MM.1S (cell line): ENCODE data around the gene PLCB4.

Source experiments
- DNase-seq: peaks from one replicate; pipeline ENCODE4 v3.0.0-alpha.2; 2015
- H2AFZ ChIP-seq: fragments of 300-600 bp; sonication (generic); 2 replicates; pipeline ENCODE4 v1.6.0; 2016; ENCODE audit warnings: antibody characterized with exemption, low read length
- H3F3A ChIP-seq: fragments of 300-600 bp; sonication (generic); 2 replicates; pipeline ENCODE4 v1.6.1; 2016; ENCODE audit warnings: mild to moderate bottlenecking, antibody characterized with exemption, low read length, moderate library complexity, mixed read lengths; ENCODE audit not compliant: insufficient read depth
- H3K27ac ChIP-seq: fragments of 300-600 bp; sonication (generic); 2 replicates; pipeline ENCODE4 v1.5.1; 2016; ENCODE audit warnings: mild to moderate bottlenecking, low read length
- H3K27me3 ChIP-seq: fragments of 300-600 bp; sonication (generic); replicated peaks from 2 replicates; pipeline ENCODE4 v1.6.0; 2016; ENCODE audit warnings: low read length; ENCODE audit not compliant: insufficient read depth
- H3K36me3 ChIP-seq: fragments of 300-600 bp; sonication (generic); replicated peaks from 2 replicates; pipeline ENCODE4 v1.6.1; 2016; ENCODE audit warnings: mild to moderate bottlenecking, low read length, mixed read lengths; ENCODE audit not compliant: insufficient read depth
- H3K4me1 ChIP-seq: fragments of 300-600 bp; sonication (generic); 2 replicates; pipeline ENCODE4 v1.6.1; 2016; ENCODE audit warnings: low read length, mixed read lengths
- H3K4me2 ChIP-seq: fragments of 300-600 bp; sonication (generic); 2 replicates; pipeline ENCODE4 v1.6.0; 2016; ENCODE audit warnings: low read depth, low read length
- H3K4me3 ChIP-seq: fragments of 300-600 bp; sonication (generic); 2 replicates; pipeline ENCODE4 v1.5.1; 2016; ENCODE audit warnings: low read length, mixed read lengths
- H3K79me2 ChIP-seq: fragments of 300-600 bp; sonication (generic); 2 replicates; pipeline ENCODE4 v1.6.1; 2016; ENCODE audit warnings: mixed run types, low read length, mixed read lengths
- H3K9ac ChIP-seq: fragments of 300-600 bp; sonication (generic); 2 replicates; pipeline ENCODE4 v1.6.1; 2016; ENCODE audit warnings: low read length, mixed read lengths
- H3K9me2 ChIP-seq: fragments of 300-600 bp; sonication (generic); replicated peaks from 2 replicates; pipeline ENCODE4 v1.6.1; 2016; ENCODE audit warnings: mild to moderate bottlenecking, low read length, mixed read lengths; ENCODE audit not compliant: insufficient read depth
- H3K9me3 ChIP-seq: fragments of 300-600 bp; sonication (generic); replicated peaks from 2 replicates; pipeline ENCODE4 v1.6.1; 2016; ENCODE audit warnings: mild to moderate bottlenecking, low read length, mixed read lengths; ENCODE audit not compliant: insufficient read depth
- H4K20me1 ChIP-seq: fragments of 300-600 bp; sonication (generic); 2 replicates; pipeline ENCODE4 v1.6.1; 2016; ENCODE audit warnings: mild to moderate bottlenecking, low read length, moderate library complexity, mixed read lengths; ENCODE audit not compliant: insufficient read depth
- EZH2 ChIP-seq: fragments of 300-600 bp; sonication (generic); optimal IDR thresholded peaks from 2 replicates; pipeline ENCODE3; 2017; ENCODE audit warnings: low read depth, mild to moderate bottlenecking, antibody characterized with exemption, low read length, mixed read lengths
- EZH2phosphoT487 ChIP-seq: fragments of 300-600 bp; sonication (generic); IDR thresholded peaks from 2 replicates; pipeline ENCODE4 v1.6.1; 2018; ENCODE audit warnings: antibody characterized with exemption, low read length
- TF ChIP-seq, protein P1 (sequence below): fragments of 300-600 bp; sonication (generic); IDR thresholded peaks from 2 replicates; pipeline ENCODE4 v1.5.1; 2016; ENCODE audit warnings: antibody characterized with exemption, low read length, mixed read lengths

PLCB4 gene

DNA sequence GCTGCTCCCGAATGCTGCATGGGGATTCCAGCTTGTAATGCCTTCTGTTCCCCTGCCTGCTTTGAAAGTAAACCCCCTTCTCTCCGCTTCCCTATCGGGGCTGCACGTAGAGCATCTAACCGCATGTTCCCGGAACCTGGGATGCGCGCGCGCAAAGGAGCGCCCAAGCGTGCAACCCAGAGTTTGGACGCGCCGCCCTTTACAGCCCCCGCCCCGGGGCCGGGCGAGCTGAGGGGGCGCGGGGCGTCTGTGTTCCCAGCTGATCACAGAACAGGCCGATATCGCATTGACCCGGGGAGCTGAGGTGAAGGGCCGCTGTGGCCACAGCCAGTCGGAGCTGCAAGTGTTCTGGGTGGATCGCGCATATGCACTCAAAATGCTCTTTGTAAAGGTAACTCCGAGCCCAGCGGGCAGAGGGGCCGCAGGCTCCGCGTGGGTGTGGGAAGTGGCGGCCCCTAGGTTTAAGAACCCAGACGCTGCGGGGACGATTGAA lies 446.9 kb downstream of the PLCB4 start:
- Histone ChIP-seq H4K20me1 (no peaks in the 10 kb centered on the region), H3F3A (peaks cover 53% of the 10 kb centered on the region), H3K9ac (peak overlapping the region; percentile 94), H2AFZ (no peak overlapping the region), H3K9me2 (no peaks in the 10 kb centered on the region), H3K27ac (peak overlapping the region; percentile 83; the same call in 1 of the 2 replicates), H3K4me2 (peak overlapping the region; percentile 80), H3K27me3 (no peaks in the 10 kb centered on the region), H3K36me3 (0 out of 2 replicates have a peak, but pooled peaks cover 14% of the 10 kb centered on the region), H3K4me3 (peak overlapping the region; percentile 90), H3K9me3 (no peaks in the 10 kb centered on the region), H3K4me1 (peaks cover 18% of the 10 kb centered on the region; the same call in 1 of the 2 replicates), H3K79me2 (peaks cover 92% of the 10 kb centered on the region)
- DNase-seq, result peak; percentile 42
- TF ChIP-seq EZH2 (no peak), EZH2phosphoT487 (no peak)
- TF ChIP-seq, protein P1, sequence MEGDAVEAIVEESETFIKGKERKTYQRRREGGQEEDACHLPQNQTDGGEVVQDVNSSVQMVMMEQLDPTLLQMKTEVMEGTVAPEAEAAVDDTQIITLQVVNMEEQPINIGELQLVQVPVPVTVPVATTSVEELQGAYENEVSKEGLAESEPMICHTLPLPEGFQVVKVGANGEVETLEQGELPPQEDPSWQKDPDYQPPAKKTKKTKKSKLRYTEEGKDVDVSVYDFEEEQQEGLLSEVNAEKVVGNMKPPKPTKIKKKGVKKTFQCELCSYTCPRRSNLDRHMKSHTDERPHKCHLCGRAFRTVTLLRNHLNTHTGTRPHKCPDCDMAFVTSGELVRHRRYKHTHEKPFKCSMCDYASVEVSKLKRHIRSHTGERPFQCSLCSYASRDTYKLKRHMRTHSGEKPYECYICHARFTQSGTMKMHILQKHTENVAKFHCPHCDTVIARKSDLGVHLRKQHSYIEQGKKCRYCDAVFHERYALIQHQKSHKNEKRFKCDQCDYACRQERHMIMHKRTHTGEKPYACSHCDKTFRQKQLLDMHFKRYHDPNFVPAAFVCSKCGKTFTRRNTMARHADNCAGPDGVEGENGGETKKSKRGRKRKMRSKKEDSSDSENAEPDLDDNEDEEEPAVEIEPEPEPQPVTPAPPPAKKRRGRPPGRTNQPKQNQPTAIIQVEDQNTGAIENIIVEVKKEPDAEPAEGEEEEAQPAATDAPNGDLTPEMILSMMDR, result no peak

GRCh38 chr20:9516234-9516871 lies 447.5 kb downstream of the PLCB4 start:
- peak overlapping the region; percentile 80 for H3K4me2 ChIP-seq
- no peaks in the 10 kb centered on the region for H3K27me3 ChIP-seq
- H3K9me3 ChIP-seq, result no peaks in the 10 kb centered on the region
- no peaks in the 10 kb centered on the region for H4K20me1 ChIP-seq
- H3K79me2 ChIP-seq, result peaks cover 98% of the 10 kb centered on the region
- peak overlapping the region; percentile 94 for H3K9ac ChIP-seq
- H3K27ac ChIP-seq, result peak overlapping the region; percentile 83
- TF ChIP-seq, protein P1, result no peak
- TF ChIP-seq EZH2phosphoT487 (no peak), EZH2 (no peak)
- peaks cover 18% of the 10 kb centered on the region; the same call in 1 of the 2 replicates for H3K4me1 ChIP-seq
- peaks cover 47% of the 10 kb centered on the region for H3F3A ChIP-seq
- H3K36me3 ChIP-seq, result 0 out of 2 replicates have a peak, but pooled peaks cover 14% of the 10 kb centered on the region
- H2AFZ ChIP-seq, result no peak overlapping the region
- H3K4me3 ChIP-seq, result peak overlapping the region; percentile 90
- no peaks in the 10 kb centered on the region for H3K9me2 ChIP-seq
- peak; percentile 58 for DNase-seq

DNA sequence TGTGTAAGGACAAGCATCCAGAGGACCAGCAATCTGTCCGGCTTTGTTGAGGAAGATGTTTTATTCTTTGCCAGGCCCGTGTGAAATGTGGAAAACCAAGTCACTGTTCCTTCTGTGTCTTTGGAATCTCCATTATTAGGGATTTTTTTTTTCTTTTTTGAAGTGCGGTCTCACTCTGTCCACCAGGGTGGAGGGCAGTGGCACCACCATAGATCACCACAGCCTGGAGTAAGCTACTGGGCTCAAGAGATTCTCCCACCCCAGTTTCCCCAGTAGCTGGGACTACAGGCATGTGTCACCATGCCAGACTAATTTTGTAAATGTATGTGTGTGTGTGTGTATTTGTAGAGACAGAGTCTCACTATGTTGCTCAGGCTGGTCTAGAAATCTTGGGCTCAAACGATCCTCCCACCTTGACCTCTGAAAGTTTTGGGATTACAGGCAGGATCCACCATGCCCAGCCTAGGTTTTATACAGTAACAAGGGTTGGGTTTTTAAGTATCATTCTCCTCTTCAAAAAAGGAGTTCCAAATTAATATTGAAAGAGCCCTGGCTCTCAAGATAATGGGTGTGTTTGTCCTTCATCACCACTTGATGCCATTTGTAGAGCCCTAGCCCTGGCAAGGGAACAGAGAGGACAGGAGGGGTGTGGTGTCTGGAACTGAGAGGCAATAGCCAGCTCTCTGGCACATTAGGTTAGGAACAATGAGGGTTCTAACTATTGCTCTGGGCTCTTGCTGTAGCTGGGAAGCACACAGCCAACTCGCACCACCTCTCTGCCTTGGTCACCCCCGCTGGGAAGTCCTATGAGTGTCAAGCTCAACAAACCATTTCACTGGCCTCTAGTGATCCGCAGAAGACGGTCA lies 448.6 kb downstream of the PLCB4 start:
- H3K27me3 ChIP-seq, result no peaks in the 10 kb centered on the region
- no peak for TF ChIP-seq EZH2phosphoT487
- TF ChIP-seq, protein P1, result peak; percentile 17
- H3K9ac ChIP-seq, result peak overlapping the region; percentile 94
- 0 out of 2 replicates have a peak, but pooled peaks cover 3% of the 10 kb centered on the region for H4K20me1 ChIP-seq
- H3K4me3 ChIP-seq, result peak overlapping the region; percentile 90
- peaks cover 100% of the 10 kb centered on the region for H3K79me2 ChIP-seq
- peak; percentile 19 for DNase-seq
- peaks cover 18% of the 10 kb centered on the region; the same call in 1 of the 2 replicates for H3K4me1 ChIP-seq
- H3K4me2 ChIP-seq, result peak overlapping the region; percentile 80
- H2AFZ ChIP-seq, result no peak overlapping the region
- 0 out of 2 replicates have a peak, but pooled peaks cover 16% of the 10 kb centered on the region for H3K36me3 ChIP-seq
- no peaks in the 10 kb centered on the region for H3K9me3 ChIP-seq
- peaks cover 40% of the 10 kb centered on the region for H3F3A ChIP-seq
- H3K27ac ChIP-seq, result peak overlapping the region; percentile 83; the same call in 1 of the 2 replicates
- no peaks in the 10 kb centered on the region for H3K9me2 ChIP-seq
